PC-9 (cell line): ENCODE results near the gene HBA1.

Experiments used
- CTCF ChIP-seq: fragments of 200-600 bp; sonication (generic); conservative IDR thresholded peaks from 2 replicates; pipeline ENCODE4 v1.6.1; 2017; ENCODE audit warnings: mixed run types, antibody characterized with exemption, mild to moderate bottlenecking, moderate library complexity
- EZH2 ChIP-seq: fragments of 200-600 bp; sonication (generic); IDR thresholded peaks from 2 replicates; pipeline ENCODE4 v1.8.0; 2017; ENCODE audit warnings: antibody characterized with exemption, low read depth

- TF ChIP-seq CTCF = no peak
- TF ChIP-seq EZH2 = no peak
These were observed 17.2 kb upstream of the HBA1 start for GRCh38 chr16:159136-159849.
